Esophagus squamous epithelium (tissue), 5 donors: ENCODE measurements around the gene IFT122. TPM values are rescaled to one million over a fixed set of nuclear protein-coding genes. Genes with fewer than 3 reads are reported as not detected.
"Not testable (repeated sequence)": the region's sequence is repeated elsewhere in the genome, so short reads cannot be mapped to it uniquely, and the experiment has no call there.

Experiments used
- DNase-seq: peaks from one replicate; lab custom pipeline; 2025; lab: John Stamatoyannopoulos, UW
- H3K27ac ChIP-seq, 4 donors: fragments of 200-600 bp; sonication (generic); one replicate each; pipeline ENCODE4 v1.5.1; 2016 to 2019; ENCODE audit warnings: mild to moderate bottlenecking in 1 of 4
- H3K27me3 ChIP-seq, 4 donors: fragments of 200-600 bp; sonication (generic); 1 replicate in 3 of 4; 2 replicates in 1 of 4; pipeline versions ENCODE4 v1.5.1 to v1.6.0; 2017 to 2021; ENCODE audit warnings: antibody characterized with exemption in 1 of 4
- H3K36me3 ChIP-seq, 3 donors: fragments of 200-600 bp; sonication (generic); one replicate each; pipeline ENCODE4 v1.5.1; 2016 to 2019
- H3K4me1 ChIP-seq, 3 donors: fragments of 200-600 bp; sonication (generic); one replicate each; pipeline ENCODE4 v1.5.1; 2017 to 2019
- H3K4me3 ChIP-seq, 4 donors: fragments of 200-600 bp; sonication (generic); 1 replicate in 3 of 4; 2 replicates in 1 of 4; pipeline ENCODE4 v1.5.1; 2016 to 2019; ENCODE audit warnings: mild to moderate bottlenecking in 2 of 4, moderate library complexity in 1 of 4
- H3K9me3 ChIP-seq, 3 donors: fragments of 200-600 bp; sonication (generic); one replicate each; pipeline ENCODE4 v1.5.1; 2016 to 2019
- POLR2A ChIP-seq, 4 donors: fragments of 450-650 bp; IDR thresholded peaks; one replicate each; pipeline ENCODE4 v1.6.1; 2017; ENCODE audit warnings: antibody characterized with exemption in 4 of 4, mild to moderate bottlenecking in 4 of 4, moderate library complexity in 3 of 4
- WGBS, 2 donors: methylation state at CpG; one replicate each; pipeline ENCODE4 v1.1.5; 2018; 5-methylcytosine and 5-hydroxymethylcytosine counted together
- intact Hi-C: fragments of 100-400 bp; cut with DNase I; formaldehyde crosslinking; loops from one replicate; pipeline ENCODE4 v1.15.0; 2022
- total RNA-seq, 4 donors: library from RNA; depleted of rRNA; stranded (reverse); fragments of >200 nt; gene quantifications; one replicate each; pipeline ENCODE4 v1.1.0, GENCODE V29; 2016
- TF ChIP-seq, protein P1 (sequence below), 6 experiments: fragments of 450-650 bp in 4 of 6; fragments of 200-600 bp in 2 of 6; sonication (generic) in 2 of 6; IDR thresholded peaks; one replicate each; pipeline ENCODE4 v1.5.1; 2016 to 2019; ENCODE audit warnings: antibody characterized with exemption in 6 of 6, mild to moderate bottlenecking in 4 of 6, moderate library complexity in 4 of 6
- donor health status: DM: yes; HTN: yes; CAD: no.

IFT122 gene
- total RNA-seq, 4 donors from 2014 or later = 6.0 to 26.5 (median 11.5) TPM

DNA sequence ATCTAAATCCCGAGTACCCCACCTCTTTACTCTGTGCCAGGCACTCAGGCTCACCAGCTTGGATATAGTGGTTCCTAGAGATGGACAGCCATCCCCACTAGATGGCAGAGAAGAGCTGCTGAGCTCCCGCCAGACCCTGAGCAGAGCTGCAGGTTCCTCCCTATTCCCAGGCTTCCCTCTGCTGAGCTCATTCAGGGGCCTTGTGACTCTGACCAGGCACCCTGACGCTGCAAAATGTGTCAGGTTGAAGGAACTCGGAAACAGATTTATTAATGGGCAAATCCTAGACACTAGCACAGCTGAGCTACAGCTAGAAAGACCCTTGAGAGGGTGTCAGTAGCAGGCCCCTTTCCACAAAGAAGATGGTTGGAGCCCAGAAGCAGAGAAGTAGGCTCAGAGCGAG is 50.2 kb downstream of the IFT122 start:
- DNase-seq = no peak
- Histone ChIP-seq H3K9me3 (no peaks in the 10 kb centered on the region), H3K36me3 (peaks cover 0 to 33% (median 0%) of the 10 kb centered on the region in 3 donors), H3K4me3 (no peak overlapping the region), H3K4me1 (peaks cover 8 to 42% (median 24%) of the 10 kb centered on the region in 3 donors), H3K27me3 (no peaks in the 10 kb centered on the region), H3K27ac (peak overlapping the region; percentile 55 to 82 (median 76))
- intact Hi-C loops = loop anchor here (10.0 kb wide), 1 partner anchor 335 kb away; no protein-coding TSS in a partner anchor
- 20 to 33% methylated on average over 3 to 5 of the region's 5 CpGs for WGBS, 2 donors
- TF ChIP-seq, protein P1, sequence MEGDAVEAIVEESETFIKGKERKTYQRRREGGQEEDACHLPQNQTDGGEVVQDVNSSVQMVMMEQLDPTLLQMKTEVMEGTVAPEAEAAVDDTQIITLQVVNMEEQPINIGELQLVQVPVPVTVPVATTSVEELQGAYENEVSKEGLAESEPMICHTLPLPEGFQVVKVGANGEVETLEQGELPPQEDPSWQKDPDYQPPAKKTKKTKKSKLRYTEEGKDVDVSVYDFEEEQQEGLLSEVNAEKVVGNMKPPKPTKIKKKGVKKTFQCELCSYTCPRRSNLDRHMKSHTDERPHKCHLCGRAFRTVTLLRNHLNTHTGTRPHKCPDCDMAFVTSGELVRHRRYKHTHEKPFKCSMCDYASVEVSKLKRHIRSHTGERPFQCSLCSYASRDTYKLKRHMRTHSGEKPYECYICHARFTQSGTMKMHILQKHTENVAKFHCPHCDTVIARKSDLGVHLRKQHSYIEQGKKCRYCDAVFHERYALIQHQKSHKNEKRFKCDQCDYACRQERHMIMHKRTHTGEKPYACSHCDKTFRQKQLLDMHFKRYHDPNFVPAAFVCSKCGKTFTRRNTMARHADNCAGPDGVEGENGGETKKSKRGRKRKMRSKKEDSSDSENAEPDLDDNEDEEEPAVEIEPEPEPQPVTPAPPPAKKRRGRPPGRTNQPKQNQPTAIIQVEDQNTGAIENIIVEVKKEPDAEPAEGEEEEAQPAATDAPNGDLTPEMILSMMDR (IDR thresholded peaks at IDR 0.05) = peak; percentile 78 to 87 (median 85)
- peak in 1 of 4 donors; percentile 35 for TF ChIP-seq POLR2A (IDR thresholded peaks at IDR 0.05)

DNA sequence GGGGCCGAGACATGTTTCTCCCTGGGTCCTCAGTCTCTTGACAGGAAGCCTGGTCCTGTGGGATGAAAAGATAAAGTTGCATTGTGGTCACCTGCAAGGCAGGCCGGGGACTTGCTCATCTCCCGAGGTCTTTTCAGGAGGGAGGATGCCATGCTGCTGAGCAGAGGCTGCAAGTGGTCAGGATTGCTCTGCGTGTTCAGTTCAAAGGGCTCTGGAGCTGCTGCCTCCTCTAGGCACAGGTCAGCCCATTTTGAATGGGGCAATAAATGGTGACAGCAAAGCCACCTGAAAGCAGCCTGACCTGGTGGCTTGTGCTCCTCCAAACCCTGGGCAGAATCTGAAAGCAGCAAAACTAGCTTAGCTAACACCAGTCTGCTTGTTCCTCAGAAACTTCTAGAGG is 51.1 kb downstream of the IFT122 start:
- peaks cover 0 to 33% (median 0%) of the 10 kb centered on the region in 3 donors for H3K36me3 ChIP-seq
- intact Hi-C loops = loop anchor here (10.0 kb wide), 1 partner anchor 334 kb away; no protein-coding TSS in a partner anchor
- H3K4me1 ChIP-seq = peaks cover 1 to 39% (median 21%) of the 10 kb centered on the region in 3 donors
- DNase-seq, H3K4me3 ChIP-seq, H3K27me3 ChIP-seq, H3K9me3 ChIP-seq: not testable (repeated sequence)
- H3K27ac ChIP-seq = peak overlapping the region; percentile 55 to 82 (median 76)
- WGBS, 2 donors = 85 to 93% methylated on average over 2 to 3 of the region's 4 CpGs

DNA sequence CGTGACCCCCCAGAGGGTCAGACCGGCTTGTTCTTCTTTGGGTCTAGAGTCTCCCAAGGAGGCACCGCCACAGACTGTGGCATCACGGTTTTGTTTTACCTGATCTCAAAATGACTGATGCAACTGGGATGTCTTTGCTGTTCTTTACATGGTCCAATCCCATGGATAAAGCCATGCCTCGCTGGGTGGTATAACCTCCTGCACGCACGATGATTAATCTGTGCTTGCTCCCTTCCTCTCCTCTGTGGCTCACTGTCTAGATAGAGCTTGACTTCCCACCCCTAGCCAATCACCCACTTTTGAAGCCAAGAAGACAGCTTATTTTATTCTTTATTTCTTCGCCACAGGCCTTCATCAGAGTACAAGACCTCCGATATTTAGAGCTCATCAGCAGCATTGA is 51.8 kb downstream of the IFT122 start:
- DNase-seq = no peak
- no peaks in the 10 kb centered on the region for H3K9me3 ChIP-seq
- no peak overlapping the region for H3K27ac ChIP-seq
- H3K4me3 ChIP-seq = no peak overlapping the region
- 75 to 96% methylated on average over 5 to 9 of the region's 9 CpGs for WGBS, 2 donors
- TF ChIP-seq, protein P1 (IDR thresholded peaks at IDR 0.05) = no peak
- TF ChIP-seq POLR2A (IDR thresholded peaks at IDR 0.05) = no peak
- H3K36me3 ChIP-seq = peaks cover 0 to 40% (median 0%) of the 10 kb centered on the region in 3 donors
- intact Hi-C loops = loop anchor here (10.0 kb wide), 1 partner anchor 333 kb away; no protein-coding TSS in a partner anchor
- no peaks in the 10 kb centered on the region for H3K27me3 ChIP-seq
- peaks cover 0 to 32% (median 14%) of the 10 kb centered on the region in 3 donors for H3K4me1 ChIP-seq

DNA sequence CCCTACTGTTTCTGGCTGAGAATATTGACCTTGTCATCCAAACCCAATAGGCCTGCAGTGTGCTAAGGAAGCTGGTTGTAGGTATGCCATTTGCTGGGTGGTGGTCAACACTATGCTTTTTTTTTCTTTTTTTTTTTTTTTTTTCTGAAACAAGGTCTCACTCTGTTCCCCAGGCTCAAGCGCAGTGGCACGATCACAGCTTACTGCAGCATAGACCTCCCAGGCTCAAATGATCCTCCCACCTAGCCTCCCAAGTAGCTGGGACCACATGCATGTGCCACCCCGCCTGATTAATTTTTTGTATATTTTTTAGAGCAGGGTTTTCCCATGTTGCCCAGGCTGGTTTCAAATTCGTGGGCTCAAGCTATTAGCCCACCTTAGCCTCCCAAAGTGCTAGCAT is 52.7 kb downstream of the IFT122 start:
- Histone ChIP-seq H3K4me1 (peaks cover 0 to 23% (median 11%) of the 10 kb centered on the region in 3 donors), H3K27me3 (no peaks in the 10 kb centered on the region), H3K36me3 (peaks cover 0 to 48% (median 0%) of the 10 kb centered on the region in 3 donors), H3K27ac (no peak overlapping the region), H3K4me3 (no peak overlapping the region), H3K9me3 (no peaks in the 10 kb centered on the region)
- WGBS, 2 donors = 83 to 84% methylated on average over 2 to 4 of the region's 4 CpGs
- intact Hi-C loops = loop anchor here (10.0 kb wide), 1 partner anchor 332 kb away; no protein-coding TSS in a partner anchor
- no peak for TF ChIP-seq POLR2A (IDR thresholded peaks at IDR 0.05)
- TF ChIP-seq, protein P1 (IDR thresholded peaks at IDR 0.05) = no peak
- DNase-seq = no peak

DNA sequence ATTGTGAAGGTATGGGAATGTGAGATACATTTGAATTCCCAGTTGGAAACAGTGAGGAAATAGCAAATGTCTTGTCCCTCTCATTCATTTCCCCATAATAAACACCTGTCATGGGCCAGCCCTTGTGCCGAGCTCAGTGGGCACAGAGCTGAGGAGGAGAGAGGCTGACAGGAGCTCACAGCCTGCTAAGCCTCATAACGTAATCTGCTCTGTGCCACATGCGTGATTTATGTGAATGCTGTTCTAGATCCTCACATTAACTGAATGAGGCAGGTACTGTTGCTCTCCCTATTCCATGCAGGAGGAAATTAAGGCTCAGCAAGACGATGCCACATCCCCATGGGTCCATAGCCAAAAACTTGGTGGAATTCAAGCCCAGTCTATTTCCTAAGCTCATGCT is 53.2 kb downstream of the IFT122 start:
- Histone ChIP-seq H3K4me1 (peaks cover 0 to 27% (median 11%) of the 10 kb centered on the region in 3 donors), H3K9me3 (no peaks in the 10 kb centered on the region), H3K27ac (peak overlapping the region in 1 of 4 donors; percentile 5), H3K36me3 (peaks cover 0 to 52% (median 0%) of the 10 kb centered on the region in 3 donors), H3K27me3 (no peaks in the 10 kb centered on the region), H3K4me3 (no peak overlapping the region)
- TF ChIP-seq, protein P1 (IDR thresholded peaks at IDR 0.05) = no peak
- TF ChIP-seq POLR2A (IDR thresholded peaks at IDR 0.05) = no peak
- intact Hi-C loops = loop anchor here (10.0 kb wide), 1 partner anchor 332 kb away; no protein-coding TSS in a partner anchor
- DNase-seq = no peak
- WGBS, 2 donors = 58 to 98% methylated on average over 4 of the region's 4 CpGs

DNA sequence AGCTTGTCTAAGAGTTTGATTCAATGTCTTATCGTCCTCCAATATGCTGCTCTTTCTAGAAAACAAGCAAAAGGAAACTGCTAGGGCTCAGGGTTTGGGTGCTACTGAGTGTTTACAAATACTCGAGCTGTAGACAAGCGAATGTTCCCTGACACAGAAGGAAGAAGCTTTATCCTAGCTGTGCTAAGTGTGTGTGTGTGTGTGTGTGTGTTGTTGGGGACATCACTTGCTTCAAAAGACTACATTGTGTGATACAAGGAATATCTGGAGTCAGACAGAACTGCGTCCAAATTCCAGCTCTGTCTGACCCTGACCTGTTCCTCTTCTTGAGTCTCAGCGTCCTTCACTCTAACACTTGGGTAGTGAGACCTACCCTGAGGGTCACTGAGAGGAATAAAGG is 54.5 kb downstream of the IFT122 start:
- not testable (repeated sequence) for H3K4me3 ChIP-seq, DNase-seq, H3K9me3 ChIP-seq, H3K27me3 ChIP-seq
- intact Hi-C loops = loop anchor here (10.0 kb wide), 1 partner anchor 330 kb away; no protein-coding TSS in a partner anchor
- Histone ChIP-seq H3K27ac (peak overlapping the region in 3 of 4 donors; percentile 64 to 80 (median 78)), H3K36me3 (peaks cover 0 to 47% (median 0%) of the 10 kb centered on the region in 3 donors), H3K4me1 (peaks cover 0 to 32% (median 11%) of the 10 kb centered on the region in 3 donors)
- 61 to 76% methylated on average over 4 to 5 of the region's 5 CpGs for WGBS, 2 donors

DNA sequence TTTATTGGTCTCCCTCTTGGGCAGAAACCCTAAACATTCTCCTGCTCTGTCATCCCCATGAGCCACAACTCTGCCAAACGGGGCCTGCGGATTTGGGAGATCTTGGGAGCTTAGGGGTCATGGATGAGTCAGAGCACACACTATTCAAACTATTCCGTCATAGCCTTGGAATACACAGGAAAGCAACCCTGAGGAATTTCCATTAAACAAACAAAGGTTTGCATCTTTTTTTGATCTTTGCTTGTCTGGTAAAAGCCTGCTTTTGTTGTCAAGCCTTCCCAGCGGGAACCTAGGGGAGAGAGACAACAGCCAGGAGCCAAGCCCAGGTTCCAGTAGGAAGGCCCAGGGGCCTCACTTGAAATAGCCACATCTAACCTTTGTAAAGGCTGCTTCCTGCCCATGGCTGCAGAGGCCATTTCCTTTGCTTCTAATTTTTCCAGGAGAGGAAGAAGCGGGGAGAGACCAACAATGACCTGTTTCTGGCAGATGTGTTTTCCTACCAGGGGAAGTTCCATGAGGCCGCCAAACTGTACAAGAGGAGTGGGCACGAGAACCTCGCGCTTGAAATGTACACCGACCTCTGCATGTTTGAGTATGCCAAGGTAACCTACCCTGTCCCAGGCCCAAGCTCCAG is 55.1 kb downstream of the IFT122 start:
- peaks cover 0 to 29% (median 11%) of the 10 kb centered on the region in 3 donors for H3K4me1 ChIP-seq
- H3K27ac ChIP-seq = peak overlapping the region in 3 of 4 donors; percentile 64 to 80 (median 78)
- not testable (repeated sequence) for H3K9me3 ChIP-seq, DNase-seq, H3K4me3 ChIP-seq, H3K27me3 ChIP-seq
- H3K36me3 ChIP-seq = peaks cover 0 to 52% (median 0%) of the 10 kb centered on the region in 3 donors
- intact Hi-C loops = loop anchor here (10.0 kb wide), 1 partner anchor 330 kb away; no protein-coding TSS in a partner anchor
- WGBS, 2 donors = 47 to 76% methylated on average over 8 to 9 of the region's 10 CpGs

DNA sequence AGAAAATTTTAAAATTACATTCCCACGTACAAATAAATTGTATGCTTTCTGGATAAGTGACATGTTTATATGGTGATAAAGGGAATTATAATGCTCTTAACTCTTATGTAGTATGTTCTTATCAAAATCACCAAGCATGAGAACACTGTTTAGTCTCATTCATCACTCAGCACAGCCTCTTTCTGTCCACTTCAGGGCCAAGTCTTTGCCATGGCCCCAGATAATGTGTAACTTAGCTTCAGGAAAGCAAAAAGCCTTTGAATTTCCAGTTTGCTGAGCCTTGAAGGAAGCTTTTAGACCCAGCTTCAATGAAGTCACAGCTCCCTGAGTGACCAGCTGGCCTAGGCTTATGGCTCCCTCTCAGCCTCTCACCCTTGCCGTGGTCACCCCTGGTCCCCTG is 57.9 kb downstream of the IFT122 start:
- not testable (repeated sequence) for DNase-seq

More for the DNA sequence above, 57.9 kb downstream of the IFT122 start:
- intact Hi-C loops = loop anchor here (10.0 kb wide), 1 partner anchor 327 kb away; no protein-coding TSS in a partner anchor
- peaks cover 0 to 22% (median 6%) of the 10 kb centered on the region in 3 donors for H3K4me1 ChIP-seq
- peaks cover 0 to 66% (median 5%) of the 10 kb centered on the region in 3 donors for H3K36me3 ChIP-seq
- 94% methylated on average over 2 of the region's 2 CpGs for WGBS, 2 donors
- not testable (repeated sequence) for H3K27me3 ChIP-seq, H3K9me3 ChIP-seq, H3K4me3 ChIP-seq, H3K27ac ChIP-seq
